Osteoblast (primary cell): ENCODE results near the gene C5AR1. TPM values are rescaled to one million over a fixed set of nuclear protein-coding genes. Genes with fewer than 3 reads are reported as not detected.
"Not testable (repeated sequence)": the region's sequence is repeated elsewhere in the genome, so short reads cannot be mapped to it uniquely, and the experiment has no call there.

Experiments used
- DNase-seq: peaks from one replicate; pipeline ENCODE4 v3.0.0; 2011; ENCODE audit warnings: low spot score, mixed read lengths; ENCODE audit not compliant: insufficient read length; ENCODE audit errors: missing footprints
- H2AFZ ChIP-seq: 2 replicates; pipeline ENCODE4 v1.6.0; 2011; ENCODE audit warnings: mild to moderate bottlenecking, low read length
- H3K27ac ChIP-seq: 2 replicates; pipeline ENCODE4 v1.5.1; 2011; ENCODE audit warnings: mild to moderate bottlenecking, low read depth, low read length, moderate library complexity
- H3K27me3 ChIP-seq: 2 replicates; pipeline ENCODE4 v1.6.0; 2012; ENCODE audit warnings: mild to moderate bottlenecking, control low read depth, inconsistent platforms, low read length, moderate library complexity; ENCODE audit not compliant: insufficient read depth
- H3K36me3 ChIP-seq: 2 replicates; pipeline ENCODE4 v1.5.1; 2011; ENCODE audit warnings: mild to moderate bottlenecking, low read length, control low read depth, moderate library complexity; ENCODE audit not compliant: insufficient read depth
- H3K4me1 ChIP-seq: 2 replicates; pipeline ENCODE4 v1.5.1; 2011; ENCODE audit warnings: mild to moderate bottlenecking, low read length, control low read depth, moderate library complexity; ENCODE audit not compliant: insufficient read depth
- H3K4me2 ChIP-seq: 2 replicates; pipeline ENCODE4 v1.6.0; 2011; ENCODE audit warnings: mild to moderate bottlenecking, low read length; ENCODE audit not compliant: insufficient read depth
- H3K4me3 ChIP-seq: fragments of 200-600 bp; sonication (generic); 3 replicates; pipeline ENCODE4 v1.5.1; 2012; ENCODE audit warnings: mild to moderate bottlenecking, low read length, inconsistent platforms; ENCODE audit not compliant: insufficient read depth
- H3K79me2 ChIP-seq: 2 replicates; pipeline ENCODE4 v1.6.0; 2012; ENCODE audit warnings: mild to moderate bottlenecking, low read length, control low read depth, inconsistent platforms; ENCODE audit not compliant: insufficient read depth
- H3K9me3 ChIP-seq: 2 replicates; pipeline ENCODE4 v1.5.1; 2011; ENCODE audit warnings: low read depth, low read length, control low read depth
- H4K20me1 ChIP-seq: 2 replicates; pipeline ENCODE4 v1.6.0; 2012; ENCODE audit warnings: mild to moderate bottlenecking, low read length, control low read depth; ENCODE audit not compliant: insufficient read depth
- CTCF ChIP-seq: IDR thresholded peaks from 2 replicates; pipeline ENCODE4 v1.5.1; 2011; ENCODE audit warnings: mild to moderate bottlenecking, low read depth, low read length, moderate library complexity; ENCODE audit errors: extremely low read depth
- total RNA-seq: library from RNA; depleted of rRNA; stranded (reverse); fragments of >200 nt; gene quantifications from 2 replicates; pipeline ENCODE4 v1.2.3, GENCODE V29; 2012

C5AR1 gene
- total RNA-seq, 1 donor: 0.72 TPM

- Histone ChIP-seq H3K79me2 (no peaks in the 10 kb centered on the region), H3K36me3 (peaks cover 13% of the 10 kb centered on the region), H3K27me3 (no peaks in the 10 kb centered on the region), H3K4me3 (peak within 1 kb of the TSS; percentile 87), H3K4me2 (peak within 1 kb of the TSS; percentile 99), H4K20me1 (peaks cover 12% of the 10 kb centered on the region), H3K27ac (peak within 1 kb of the TSS; percentile 98), H2AFZ (peak within 1 kb of the TSS; percentile 82), H3K9me3 (no peaks in the 10 kb centered on the region), H3K4me1 (peaks cover 48% of the 10 kb centered on the region)
- peak; percentile 98 for DNase-seq
- no peak for TF ChIP-seq CTCF
These were observed 35.4 kb upstream of the C5AR1 start, which contains the start of gene INAFM1 for GRCh38 chr19:47274071-47274890. TSS of gene INAFM1 (plus strand) at chr19:47274885. CDS start at chr19:47274920, 35 bp downstream.

DNA sequence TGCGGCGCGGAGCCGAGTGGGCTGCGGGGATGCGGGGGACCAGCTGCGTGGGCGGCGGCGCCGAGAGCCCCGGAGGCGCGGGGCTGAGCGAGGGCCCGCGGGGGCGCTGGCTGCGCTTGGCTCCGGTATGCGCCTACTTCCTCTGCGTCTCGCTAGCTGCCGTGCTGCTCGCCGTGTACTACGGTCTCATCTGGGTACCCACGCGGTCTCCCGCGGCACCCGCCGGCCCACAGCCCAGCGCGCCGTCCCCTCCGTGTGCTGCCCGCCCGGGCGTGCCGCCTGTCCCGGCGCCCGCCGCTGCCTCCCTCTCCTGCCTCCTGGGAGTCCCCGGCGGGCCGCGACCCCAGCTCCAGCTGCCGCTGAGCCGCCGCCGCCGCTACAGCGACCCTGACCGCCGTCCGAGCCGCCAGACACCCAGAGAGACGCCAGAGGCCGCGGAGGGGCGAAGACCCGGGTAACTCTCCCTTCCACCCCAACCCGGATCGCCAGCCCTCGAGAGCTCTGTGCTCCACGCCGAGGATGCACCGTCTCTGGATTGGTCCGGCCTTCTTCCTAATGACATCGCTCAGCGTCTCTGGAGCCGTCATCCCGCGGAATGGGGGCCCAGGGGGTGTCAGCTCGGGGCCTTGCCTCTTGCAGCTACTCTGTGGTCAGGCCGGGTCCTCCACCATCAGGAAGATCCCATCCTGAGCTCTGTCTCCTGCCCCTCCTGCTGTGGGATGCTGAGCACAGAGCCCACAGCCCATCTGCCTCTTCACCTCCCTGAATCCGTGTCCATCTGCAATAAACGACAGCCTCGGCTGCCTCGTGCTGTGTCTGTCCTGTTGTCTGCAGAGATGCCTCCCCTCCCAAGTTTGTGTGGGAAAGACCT, 34.5 kb upstream of the C5AR1 start:
- Histone ChIP-seq H3K4me1 (peaks cover 48% of the 10 kb centered on the region), H3K9me3 (no peaks in the 10 kb centered on the region), H4K20me1 (peaks cover 12% of the 10 kb centered on the region), H3K27ac (peak overlapping the region; percentile 96), H3K27me3 (no peaks in the 10 kb centered on the region), H2AFZ (no peak overlapping the region), H3K79me2 (no peaks in the 10 kb centered on the region), H3K4me3 (peak overlapping the region; percentile 68), H3K4me2 (peak overlapping the region; percentile 83), H3K36me3 (peaks cover 12% of the 10 kb centered on the region)
- DNase-seq: peak; percentile 87
- no peak for TF ChIP-seq CTCF

DNA sequence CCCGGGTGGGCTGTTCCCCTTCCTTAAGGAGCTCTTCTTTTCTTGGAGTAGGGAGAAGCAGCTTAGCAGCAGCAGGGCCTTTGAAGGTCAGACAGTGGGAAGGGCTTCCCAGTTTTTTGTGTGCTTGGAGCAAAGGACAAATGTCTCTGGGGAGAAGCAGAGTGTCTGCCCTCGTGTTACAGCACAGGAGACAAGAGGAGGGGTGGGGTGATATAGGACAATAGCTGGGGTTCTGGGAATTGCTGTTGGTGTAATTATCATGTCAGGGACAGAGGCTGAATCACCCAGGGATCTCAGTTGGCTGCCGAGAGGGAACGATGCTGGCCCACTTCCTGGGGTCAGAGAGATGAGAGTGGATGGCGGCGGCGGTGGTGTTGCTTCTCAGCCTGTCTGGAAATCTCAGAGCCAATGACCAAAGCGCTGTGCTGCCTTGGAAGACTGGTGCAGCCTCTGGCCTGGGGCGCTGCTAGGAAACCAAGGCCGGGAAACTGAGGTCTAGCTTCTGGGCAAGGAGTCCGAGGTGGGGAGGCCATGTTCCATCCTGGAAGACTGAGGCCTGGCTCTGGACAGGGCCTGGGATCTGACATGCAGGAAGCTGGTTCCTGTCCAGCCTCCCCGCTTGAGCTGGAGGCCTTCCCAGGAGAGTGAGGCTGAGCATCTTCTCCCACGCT, 33.7 kb upstream of the C5AR1 start:
- Histone ChIP-seq H3K27me3 (no peaks in the 10 kb centered on the region), H4K20me1 (peaks cover 12% of the 10 kb centered on the region), H3K4me3 (peak overlapping the region; percentile 68), H3K36me3 (peaks cover 4% of the 10 kb centered on the region), H3K9me3 (no peaks in the 10 kb centered on the region), H3K27ac (peak overlapping the region; percentile 96), H3K79me2 (no peaks in the 10 kb centered on the region), H3K4me1 (peaks cover 48% of the 10 kb centered on the region), H3K4me2 (peak overlapping the region; percentile 83), H2AFZ (no peak overlapping the region)
- no peak for TF ChIP-seq CTCF
- DNase-seq: peak; percentile 93

GRCh38 chr19:47276513-47276912, 33.1 kb upstream of the C5AR1 start:
- not testable (repeated sequence) for H3K36me3 ChIP-seq, H3K4me3 ChIP-seq, DNase-seq, H3K79me2 ChIP-seq, H3K9me3 ChIP-seq, H3K27me3 ChIP-seq, H2AFZ ChIP-seq
- Histone ChIP-seq H4K20me1 (peaks cover 12% of the 10 kb centered on the region), H3K4me1 (peaks cover 48% of the 10 kb centered on the region), H3K27ac (peak overlapping the region; percentile 96), H3K4me2 (peak overlapping the region; percentile 83)
